Suprapubic skin (tissue), 3 donors: ENCODE results near the gene POLR3A.

ENCODE experiments used
- CTCF ChIP-seq, 2 donors: fragments of 200-600 bp in 1 of 2; fragments of 450-650 bp in 1 of 2; sonication (generic) in 1 of 2; IDR thresholded peaks; one replicate each; pipeline ENCODE4 v1.5.1; 2016 to 2019; ENCODE audit warnings: antibody characterized with exemption in 2 of 2, mild to moderate bottlenecking in 1 of 2, moderate library complexity in 1 of 2
- POLR2AphosphoS5 ChIP-seq, 3 donors: sonication (generic); formaldehyde crosslinking; IDR thresholded peaks; one replicate each; pipeline ENCODE4 v1.6.1; 2017; ENCODE audit warnings: antibody characterized with exemption in 3 of 3

DNA sequence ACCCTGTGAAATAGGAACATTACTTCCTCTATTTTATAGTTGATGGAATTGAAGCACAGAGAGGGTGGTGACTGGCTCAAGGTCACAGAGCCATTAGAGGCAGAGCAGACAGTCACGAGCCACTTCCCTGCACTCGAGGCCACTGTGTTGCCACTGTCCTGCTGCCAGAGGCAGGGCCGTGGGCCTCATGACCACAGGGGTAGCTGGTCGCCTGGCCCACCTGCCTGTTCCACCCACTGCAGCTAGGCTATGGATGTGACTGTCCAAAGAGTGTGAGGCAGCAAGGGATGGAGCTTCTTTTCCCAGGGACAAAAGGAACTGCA is 42.5 kb upstream of the POLR3A start:
- no peak for TF ChIP-seq CTCF (IDR thresholded peaks at IDR 0.05)
- no peak for TF ChIP-seq POLR2AphosphoS5 (IDR thresholded peaks at IDR 0.05)
